Muscle layer of duodenum (tissue), 2 donors: ENCODE data around the gene MAB21L4.

Source experiments
- H3K27ac ChIP-seq: one replicate; pipeline ENCODE4 v1.7.0; 2013; ENCODE audit warnings: mild to moderate bottlenecking, low read length
- H3K27me3 ChIP-seq: one replicate; pipeline ENCODE4 v1.7.0; 2013; ENCODE audit warnings: low read depth, mild to moderate bottlenecking, control low read depth, low read length
- H3K36me3 ChIP-seq, 2 donors: one replicate each; pipeline ENCODE4 v1.7.0; 2013; ENCODE audit warnings: low read length in 2 of 2, control low read depth in 1 of 2, mild to moderate bottlenecking in 1 of 2; ENCODE audit not compliant: insufficient read depth in 2 of 2, control insufficient read depth in 1 of 2
- H3K4me1 ChIP-seq, 2 donors: one replicate each; pipeline ENCODE4 v1.7.0; 2013; ENCODE audit warnings: low read length in 2 of 2, mild to moderate bottlenecking in 2 of 2, control low read depth in 1 of 2, moderate library complexity in 1 of 2; ENCODE audit not compliant: insufficient read depth in 2 of 2, control insufficient read depth in 1 of 2
- H3K4me3 ChIP-seq, 2 donors: one replicate each; pipeline ENCODE4 v1.7.0; 2013; ENCODE audit warnings: low read length in 2 of 2, low read depth in 1 of 2, mild to moderate bottlenecking in 1 of 2
- H3K9me3 ChIP-seq, 2 donors: one replicate each; pipeline ENCODE4 v1.7.0; 2013; ENCODE audit warnings: low read length in 2 of 2, control low read depth in 1 of 2, mild to moderate bottlenecking in 1 of 2; ENCODE audit not compliant: control insufficient read depth in 1 of 2
- donor health status: healthy.

MAB21L4 gene

GRCh38 chr2:240888890-240889573 lies 6.9 kb downstream of the MAB21L4 start:
- Histone ChIP-seq H3K4me1 (no peaks in the 10 kb centered on the region), H3K36me3 (no peaks in the 10 kb centered on the region), H3K27me3 (no peaks in the 10 kb centered on the region), H3K9me3 (no peaks in the 10 kb centered on the region), H3K4me3 (no peak overlapping the region), H3K27ac (no peak overlapping the region)

- no peaks in the 10 kb centered on the region for H3K36me3 ChIP-seq
- H3K27ac ChIP-seq: no peak overlapping the region
- H3K4me3 ChIP-seq: no peak overlapping the region
- no peaks in the 10 kb centered on the region for H3K27me3 ChIP-seq
- H3K4me1 ChIP-seq: no peaks in the 10 kb centered on the region
- H3K9me3 ChIP-seq: no peaks in the 10 kb centered on the region
These were observed 7.6 kb downstream of the MAB21L4 start for GRCh38 chr2:240888130-240888889.

GRCh38 chr2:240887631-240888030 lies 8.3 kb downstream of the MAB21L4 start:
- Histone ChIP-seq H3K4me3 (no peak overlapping the region), H3K9me3 (no peaks in the 10 kb centered on the region), H3K36me3 (no peaks in the 10 kb centered on the region), H3K27me3 (no peaks in the 10 kb centered on the region), H3K27ac (no peak overlapping the region), H3K4me1 (no peaks in the 10 kb centered on the region)

- Histone ChIP-seq H3K27ac (no peak overlapping the region), H3K27me3 (no peaks in the 10 kb centered on the region), H3K4me3 (no peak overlapping the region), H3K36me3 (no peaks in the 10 kb centered on the region), H3K9me3 (no peaks in the 10 kb centered on the region), H3K4me1 (no peaks in the 10 kb centered on the region)
These were observed 9.0 kb downstream of the MAB21L4 start for GRCh38 chr2:240886678-240887609.

GRCh38 chr2:240886023-240886565 lies 9.9 kb downstream of the MAB21L4 start:
- no peak overlapping the region for H3K27ac ChIP-seq
- no peaks in the 10 kb centered on the region for H3K27me3 ChIP-seq
- H3K9me3 ChIP-seq: no peaks in the 10 kb centered on the region
- no peaks in the 10 kb centered on the region for H3K4me1 ChIP-seq
- no peak overlapping the region for H3K4me3 ChIP-seq
- H3K36me3 ChIP-seq: no peaks in the 10 kb centered on the region

- Histone ChIP-seq H3K36me3 (no peaks in the 10 kb centered on the region), H3K4me3 (no peak overlapping the region), H3K27ac (no peak overlapping the region), H3K27me3 (no peaks in the 10 kb centered on the region), H3K4me1 (no peaks in the 10 kb centered on the region), H3K9me3 (no peaks in the 10 kb centered on the region)
These were observed 10.4 kb downstream of the MAB21L4 start for GRCh38 chr2:240885566-240885965.

GRCh38 chr2:240884745-240885144 lies 11.2 kb downstream of the MAB21L4 start:
- Histone ChIP-seq H3K27me3 (no peaks in the 10 kb centered on the region), H3K9me3 (no peaks in the 10 kb centered on the region), H3K36me3 (no peaks in the 10 kb centered on the region), H3K4me3 (no peak overlapping the region), H3K4me1 (no peaks in the 10 kb centered on the region), H3K27ac (no peak overlapping the region)

- Histone ChIP-seq H3K4me1 (no peaks in the 10 kb centered on the region), H3K4me3 (no peak overlapping the region), H3K9me3 (no peaks in the 10 kb centered on the region), H3K36me3 (no peaks in the 10 kb centered on the region), H3K27me3 (no peaks in the 10 kb centered on the region), H3K27ac (no peak overlapping the region)
These were observed 11.7 kb downstream of the MAB21L4 start for GRCh38 chr2:240884221-240884620.

- no peaks in the 10 kb centered on the region for H3K27me3 ChIP-seq
- H3K27ac ChIP-seq: no peak overlapping the region
- no peaks in the 10 kb centered on the region for H3K36me3 ChIP-seq
- no peak overlapping the region for H3K4me3 ChIP-seq
- H3K9me3 ChIP-seq: no peaks in the 10 kb centered on the region
- H3K4me1 ChIP-seq: no peaks in the 10 kb centered on the region
These were observed 14.0 kb downstream of the MAB21L4 start for GRCh38 chr2:240881913-240882312.

- no peaks in the 10 kb centered on the region for H3K36me3 ChIP-seq
- no peaks in the 10 kb centered on the region for H3K4me1 ChIP-seq
- H3K27ac ChIP-seq: no peak overlapping the region
- H3K27me3 ChIP-seq: no peaks in the 10 kb centered on the region
- no peaks in the 10 kb centered on the region for H3K9me3 ChIP-seq
- no peak overlapping the region for H3K4me3 ChIP-seq
These were observed 16.9 kb downstream of the MAB21L4 start for GRCh38 chr2:240879105-240879504.
